Inferior parietal cortex (tissue), 1 donor: ENCODE measurements around the gene AKR1C2.
"Not testable (repeated sequence)": the region's sequence is repeated elsewhere in the genome, so short reads cannot be mapped to it uniquely, and the experiment has no call there.

Source experiments
- DNase-seq: peaks from one replicate; pipeline ENCODE4 v3.0.0-alpha.2; 2016; ENCODE audit errors: extremely low spot score

Gene AKR1C2

GRCh38 chr10:5003127-5004029, at the start of gene AKR1C2:
Gene AKR1C2, minus strand, starts transcription at chr10:5003857. Its CDS starts 22 bp downstream, at chr10:5003835.
- DNase-seq = not testable (repeated sequence)

- not testable (repeated sequence) for DNase-seq
Observed at GRCh38 chr10:5052951-5053500, 49.4 kb upstream of the AKR1C2 start.

DNA sequence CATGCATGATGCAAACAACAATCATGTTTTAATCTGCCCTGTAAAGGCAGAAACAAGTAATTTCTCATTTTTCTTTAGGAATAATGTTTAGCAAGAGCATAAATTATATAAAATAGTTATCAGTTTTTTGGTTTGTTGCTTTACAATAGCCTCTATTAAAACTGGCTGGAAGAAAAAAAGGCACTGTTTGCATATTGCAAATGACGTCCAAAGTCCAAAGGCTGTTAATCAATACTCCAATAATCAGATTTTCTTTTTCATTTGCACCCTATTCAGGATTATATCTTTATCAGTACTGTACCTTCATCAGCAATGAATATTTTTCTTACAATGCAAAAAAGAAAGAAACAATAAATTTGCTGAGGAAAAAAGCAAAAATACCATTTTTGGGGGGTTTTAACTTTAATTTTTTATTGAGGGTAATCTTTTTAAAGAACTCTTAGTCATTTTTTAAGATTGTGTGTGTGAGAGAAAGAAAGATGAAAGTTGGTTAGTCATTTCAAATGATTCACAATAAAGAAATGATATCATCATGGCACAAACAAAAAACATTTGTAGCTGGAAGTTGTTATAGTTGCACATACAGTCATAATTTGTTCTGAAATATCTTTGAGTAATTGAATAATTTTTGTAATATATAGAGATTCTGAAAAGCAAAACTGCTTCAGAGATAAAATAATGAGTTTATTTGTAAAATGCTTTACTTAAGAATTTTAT, 44.4 kb upstream of the AKR1C2 start:
- no peak for DNase-seq

DNA sequence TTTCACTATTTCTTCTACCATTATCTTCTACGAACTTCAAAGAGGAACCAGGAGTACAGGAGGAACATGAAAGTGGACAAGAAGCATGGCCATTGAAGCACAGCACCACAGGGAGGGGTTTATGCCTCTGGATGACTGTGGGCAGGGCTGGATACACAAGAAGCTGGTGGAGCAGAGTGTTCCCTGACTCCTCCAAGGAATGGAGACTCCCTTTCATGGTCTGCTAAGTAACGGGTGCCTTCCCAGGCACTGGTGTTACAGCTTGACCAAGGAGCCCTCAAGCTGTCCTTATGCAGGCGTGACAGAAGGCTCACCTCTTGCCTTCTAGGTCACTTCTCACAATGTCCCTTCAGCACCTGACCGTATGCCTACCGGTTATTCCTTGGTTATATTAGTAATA, 43.4 kb upstream of the AKR1C2 start:
- DNase-seq = not testable (repeated sequence)

DNA sequence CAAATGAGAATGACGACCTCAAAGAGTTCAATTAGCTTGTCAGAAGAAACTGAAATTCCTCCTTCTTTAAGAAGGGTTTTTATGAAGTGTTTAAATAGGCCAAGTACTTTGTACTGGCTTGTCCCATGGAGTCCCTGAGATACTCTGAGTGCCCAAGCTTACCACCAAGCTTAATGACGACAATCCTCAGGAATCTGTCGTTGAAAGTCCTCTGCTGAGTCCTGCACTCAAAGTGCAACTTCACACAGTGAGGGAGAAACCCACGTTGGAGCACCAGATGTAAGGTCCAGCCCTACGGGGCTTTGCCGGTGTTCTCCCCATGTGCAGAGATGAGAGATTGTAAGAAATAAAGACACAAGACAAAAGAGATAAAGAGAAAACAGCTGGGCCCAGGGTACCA, 42.8 kb upstream of the AKR1C2 start:
- no peak for DNase-seq

- DNase-seq = no peak
Observed at GRCh38 chr10:5045095-5045494, 41.4 kb upstream of the AKR1C2 start.

GRCh38 chr10:5043716-5044115, 40.1 kb upstream of the AKR1C2 start:
- no peak for DNase-seq

DNA sequence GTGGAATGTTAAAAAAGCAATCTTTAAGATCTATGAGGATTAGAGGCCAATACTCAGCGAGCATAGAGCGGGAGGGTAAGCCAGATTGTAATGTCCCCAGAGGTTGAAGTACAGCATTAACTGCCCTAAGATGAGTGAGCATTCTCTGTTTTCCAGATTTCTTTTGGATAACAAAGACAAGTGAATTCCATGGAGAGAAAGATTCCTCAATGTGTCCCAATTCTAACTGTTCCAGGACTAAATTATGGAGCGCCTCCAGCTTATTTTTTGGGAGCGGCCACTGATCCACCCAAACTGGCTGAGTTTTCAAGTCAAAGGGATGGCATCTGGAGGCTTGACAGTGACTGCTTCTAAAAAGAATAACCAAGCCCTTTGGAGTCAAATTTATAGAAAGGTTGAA, 39.3 kb upstream of the AKR1C2 start:
- no peak for DNase-seq

DNA sequence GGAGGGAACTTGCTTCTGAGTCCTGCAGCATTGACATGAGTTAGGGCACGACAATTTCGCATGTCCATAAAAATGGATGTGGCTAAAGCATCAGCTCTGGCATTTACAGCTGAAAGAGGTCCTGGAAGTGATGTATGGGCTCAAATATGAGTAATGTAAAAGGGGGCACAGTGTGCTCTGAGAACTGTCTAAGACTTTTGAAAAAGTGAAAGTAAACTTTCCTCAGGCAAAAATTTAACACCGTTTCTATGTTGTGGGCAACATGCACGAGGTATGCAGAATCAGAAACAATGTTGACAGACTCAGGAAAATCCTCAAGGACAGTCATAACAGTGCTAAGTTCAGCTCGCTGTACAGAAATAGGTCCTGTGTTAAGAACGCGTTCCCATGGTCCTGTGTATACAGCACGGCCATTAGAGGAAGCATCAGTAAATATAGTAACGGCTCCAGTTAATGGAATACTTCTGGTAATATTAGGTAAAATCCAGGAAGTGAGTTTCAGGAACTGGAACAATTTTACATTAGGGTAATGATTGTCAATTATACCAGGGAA, 37.9 kb upstream of the AKR1C2 start:
- DNase-seq = no peak

DNA sequence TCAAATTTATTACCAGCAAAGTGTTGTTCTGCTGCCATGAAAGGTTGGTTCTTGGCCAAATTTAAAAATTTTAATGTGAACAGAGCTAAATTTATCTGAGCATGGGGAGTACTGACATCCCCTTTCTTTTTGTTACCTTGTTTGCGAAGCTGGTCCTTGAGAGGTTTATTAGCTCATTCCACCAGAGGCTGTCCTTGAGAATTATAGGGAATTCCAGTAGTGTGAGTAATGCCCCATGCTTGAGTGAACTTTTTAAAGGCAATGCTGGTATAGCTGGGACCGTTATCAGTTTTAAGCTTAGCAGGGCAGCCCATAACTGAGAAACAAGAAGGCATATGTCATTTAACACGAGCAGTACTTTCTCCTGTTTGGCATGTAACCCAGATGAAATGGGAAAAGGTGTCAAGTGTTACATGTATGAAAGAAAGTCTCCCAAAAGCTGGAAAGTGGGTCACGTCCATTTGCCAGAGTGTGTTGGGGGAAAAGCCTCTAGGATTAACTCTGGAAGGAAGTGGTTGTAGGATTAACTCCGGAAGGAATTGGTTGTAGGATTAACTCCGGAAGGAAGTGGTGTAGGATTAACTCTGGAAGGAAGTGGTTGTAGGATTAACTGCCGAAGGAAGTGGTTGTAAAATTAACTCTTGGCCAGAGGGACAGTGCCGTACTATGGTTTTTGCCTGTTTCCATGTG, 37.3 kb upstream of the AKR1C2 start:
- DNase-seq = no peak

DNA sequence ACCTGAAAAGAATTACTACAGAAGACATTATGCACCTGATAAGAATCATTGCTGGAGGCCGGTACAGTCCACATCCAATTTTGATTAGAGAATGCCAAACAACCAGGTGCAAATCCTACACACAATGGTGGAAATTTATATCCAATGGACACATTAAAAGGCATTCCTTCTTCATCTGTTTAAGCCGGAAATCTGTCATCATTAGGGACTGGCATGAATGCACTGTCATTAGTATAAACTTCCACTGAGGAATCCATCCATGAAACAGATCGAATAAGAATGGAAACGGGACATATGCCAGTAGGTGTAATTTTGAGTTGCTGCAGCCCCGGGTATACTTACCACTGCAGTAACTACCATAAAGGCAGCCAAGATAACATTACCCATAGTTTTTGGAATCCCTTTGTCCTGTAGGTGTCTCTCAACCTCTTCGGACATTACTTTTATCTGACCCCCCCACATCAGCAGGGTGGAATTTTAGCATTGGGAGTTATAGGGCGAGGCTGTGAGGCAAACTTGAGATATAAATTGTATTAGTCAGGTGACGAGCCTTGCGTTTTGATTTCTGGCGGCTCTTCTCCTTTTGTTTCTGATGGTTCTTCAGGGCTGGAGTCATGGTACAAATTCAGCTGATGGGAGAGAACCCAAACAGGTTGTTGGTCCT, 36.5 kb upstream of the AKR1C2 start:
- DNase-seq = no peak

DNA sequence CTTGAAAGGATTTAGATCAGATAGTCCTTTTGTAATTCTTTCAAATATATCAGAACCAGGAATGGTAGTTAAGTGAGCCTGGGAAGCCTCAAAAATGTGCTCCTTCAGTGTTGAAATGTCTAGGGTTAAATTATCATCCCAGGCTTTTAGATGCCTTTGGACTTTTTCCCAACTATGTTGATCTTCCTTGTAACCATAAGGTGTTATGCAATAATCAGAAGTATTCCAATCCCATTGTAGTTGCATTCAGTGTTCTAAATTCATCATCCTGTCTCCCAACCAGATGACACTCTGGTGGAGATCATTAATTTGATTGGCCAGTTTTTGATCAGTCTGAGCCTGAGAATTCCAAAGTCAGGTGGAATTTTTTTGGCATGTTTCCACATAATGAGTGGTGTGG, 35.1 kb upstream of the AKR1C2 start:
- DNase-seq = no peak

GRCh38 chr10:5038101-5038500, 34.4 kb upstream of the AKR1C2 start:
- DNase-seq = no peak

- no peak for DNase-seq
Observed at GRCh38 chr10:5036511-5036910, 32.9 kb upstream of the AKR1C2 start.

- no peak for DNase-seq
Observed at GRCh38 chr10:5035356-5035755, 31.7 kb upstream of the AKR1C2 start.

DNA sequence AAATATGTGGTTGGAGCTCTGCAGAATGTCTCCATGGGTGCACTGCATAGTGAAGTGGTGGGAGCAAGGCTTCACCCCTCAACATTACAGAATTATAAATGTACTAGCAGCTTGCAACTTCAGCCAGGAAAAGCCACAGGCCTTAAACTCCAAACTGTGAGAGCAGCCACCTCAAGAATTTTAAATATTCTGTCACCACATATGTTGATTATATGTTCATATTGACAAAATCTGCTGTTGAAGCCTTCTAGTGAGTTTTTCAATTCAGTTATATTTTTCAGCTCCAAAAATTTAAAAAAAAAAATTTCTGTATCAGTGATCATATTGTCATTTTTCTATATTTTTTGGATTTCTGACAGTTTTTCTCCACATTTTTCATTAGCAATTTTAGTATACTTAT, 30.9 kb upstream of the AKR1C2 start:
- no peak for DNase-seq

DNA sequence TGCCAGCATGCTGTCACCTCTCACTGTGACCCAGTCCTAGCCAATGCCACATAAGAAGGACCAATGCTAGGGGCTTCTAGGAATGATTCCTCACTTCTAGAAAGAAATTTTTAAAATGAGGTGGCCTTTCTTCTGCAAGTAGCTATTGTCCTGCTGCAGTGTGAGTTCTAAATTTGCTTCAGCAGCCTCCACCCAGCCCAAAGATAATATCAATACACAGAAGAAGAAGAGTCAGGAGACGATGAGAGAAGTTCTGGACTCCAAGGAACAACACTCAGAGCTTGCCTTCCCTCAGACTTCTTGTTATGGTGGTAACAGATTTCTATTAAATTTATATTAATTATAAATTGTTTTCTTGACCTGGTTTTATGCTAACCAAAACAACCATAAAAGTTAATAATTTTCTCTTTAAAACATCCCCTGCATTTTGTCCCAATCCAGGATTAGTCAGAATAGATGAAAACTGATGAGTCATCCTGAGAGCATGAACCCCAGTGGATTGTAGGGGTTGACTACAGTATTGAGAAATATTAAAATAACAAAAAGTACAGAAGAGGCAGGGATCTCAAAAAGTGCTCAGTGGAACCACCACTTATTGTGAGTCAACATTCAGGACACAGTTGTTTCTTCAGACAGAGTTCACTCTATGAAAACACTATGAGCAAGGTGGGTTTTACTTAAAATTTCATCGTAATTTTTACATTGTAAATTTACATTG, 29.6 kb upstream of the AKR1C2 start:
- DNase-seq = no peak

DNA sequence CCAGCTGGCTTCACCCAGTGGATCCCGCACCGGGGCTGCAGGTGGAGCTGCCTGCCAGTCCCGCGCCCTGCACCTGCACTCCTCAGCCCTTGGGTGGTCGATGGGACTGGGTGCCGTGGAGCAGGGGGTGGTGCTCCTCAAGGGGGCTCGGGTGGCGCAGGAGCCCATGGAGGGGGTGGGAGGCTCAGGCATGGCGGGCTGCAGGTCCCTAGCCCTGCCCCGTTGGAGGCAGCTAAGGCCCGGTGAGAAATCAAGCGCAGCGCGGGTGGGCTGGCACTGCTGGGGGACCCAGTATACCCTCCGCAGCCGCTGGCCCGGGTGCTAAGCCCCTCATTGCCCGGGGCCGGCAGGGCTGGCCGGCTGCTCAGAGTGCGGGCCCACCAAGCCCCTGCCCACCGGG, 28.8 kb upstream of the AKR1C2 start:
- not testable (repeated sequence) for DNase-seq

DNA sequence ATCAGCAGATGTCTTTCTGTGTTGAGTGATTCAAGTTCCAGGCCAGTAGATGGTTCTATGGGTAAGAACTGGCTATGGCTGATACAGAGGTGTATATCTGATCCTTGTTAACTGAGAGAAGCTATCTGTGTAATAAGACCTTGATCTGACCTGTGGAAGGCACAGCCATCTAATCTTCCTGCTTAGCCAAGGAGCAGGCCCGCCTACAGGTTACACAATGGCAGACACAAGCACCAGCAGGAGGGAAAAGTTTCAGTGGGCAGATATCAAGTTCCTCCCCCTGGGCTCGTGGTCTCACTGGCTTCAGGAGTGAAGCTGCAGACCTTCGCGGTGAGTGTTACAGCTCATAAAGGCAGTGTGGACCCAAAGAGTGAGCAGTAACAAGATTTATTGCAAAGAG, 27.9 kb upstream of the AKR1C2 start:
- not testable (repeated sequence) for DNase-seq

DNA sequence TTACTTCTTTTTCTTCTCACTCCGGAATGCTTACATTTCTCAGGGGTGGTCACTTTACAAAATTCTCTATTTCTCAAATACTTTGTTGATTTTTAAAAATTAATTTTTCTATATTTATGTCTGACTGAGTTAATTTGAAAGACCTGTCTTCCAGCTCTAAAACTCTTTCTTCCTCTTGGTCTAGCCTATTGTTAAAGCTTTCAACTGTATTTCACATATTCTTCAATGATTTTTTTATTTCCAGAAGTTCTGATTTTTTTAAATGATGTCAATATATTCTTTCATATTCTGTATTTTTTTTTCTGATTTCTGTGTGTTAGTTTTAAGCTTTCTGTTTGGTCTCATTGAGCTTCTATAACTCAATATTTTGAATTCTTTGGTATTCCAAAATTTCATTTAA, 27.3 kb upstream of the AKR1C2 start:
- DNase-seq = no peak

DNA sequence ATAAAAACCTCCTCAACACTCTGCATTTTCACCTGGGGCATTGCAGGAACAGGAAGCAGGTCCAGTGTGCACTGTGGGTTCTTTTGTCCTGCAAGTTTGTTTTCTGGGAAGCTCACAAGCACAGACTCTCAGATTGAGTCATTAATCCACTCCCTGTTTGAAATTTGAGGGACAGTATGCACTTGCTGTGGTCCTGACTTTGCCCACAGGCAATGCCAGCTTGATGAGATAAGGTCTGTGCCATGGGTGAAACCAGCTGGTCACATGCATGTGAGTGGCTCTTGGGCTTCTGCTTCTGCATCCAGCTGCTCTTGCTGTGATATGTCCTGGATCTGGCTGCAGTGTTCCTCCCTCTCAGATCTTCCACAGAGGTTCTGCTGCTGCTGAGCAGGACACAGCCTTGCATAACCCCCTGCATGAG, 21.8 kb upstream of the AKR1C2 start:
- not testable (repeated sequence) for DNase-seq
